K562 (cell line): ENCODE measurements around the gene PIP5K1B. TPM values are rescaled to one million over a fixed set of nuclear protein-coding genes. Genes with fewer than 3 reads are reported as not detected.
A peak's percentile ranks its signal among the peaks of the same experiment; 100 is the strongest.

Experiments
- CHD7 ChIP-seq: fragments of 200-600 bp; sonication (generic); IDR thresholded peaks from one replicate; pipeline ENCODE4 v1.6.1; 2012; ENCODE audit warnings: mild to moderate bottlenecking, low read depth, low read length, inconsistent platforms
- MED1 ChIP-seq: sonication (generic); formaldehyde crosslinking; IDR thresholded peaks from 2 replicates; pipeline ENCODE4 v1.8.1; 2023; ENCODE audit warnings: missing genetic modification reagents, borderline replicate concordance
- MITF ChIP-seq: IDR thresholded peaks from 2 replicates; pipeline ENCODE4 v1.6.1; 2014; ENCODE audit warnings: antibody characterized with exemption
- NFE2 ChIP-seq: IDR thresholded peaks from 2 replicates; pipeline ENCODE4 v1.6.1; 2014; ENCODE audit warnings: antibody characterized with exemption, low read depth
- SMARCC2 ChIP-seq: fragments of 450-650 bp; IDR thresholded peaks from 2 replicates; pipeline ENCODE4 v1.6.1; 2017; ENCODE audit warnings: antibody characterized with exemption, moderate library complexity, mild to moderate bottlenecking, low read depth
- ZBTB11 ChIP-seq, 3 experiments: fragments of 200-800 bp in 1 of 3; fragments of 250-450 bp in 1 of 3; fragments of 450-650 bp in 1 of 3; sonication (Bioruptor Pico) in 1 of 3; sonication (Bioruptor generic) in 1 of 3; formaldehyde crosslinking in 1 of 3; IDR thresholded peaks; 2 replicates each; pipeline versions ENCODE4 v1.6.1 to v1.8.0; 2016 to 2022; ENCODE audit warnings: mild to moderate bottlenecking in 2 of 3, missing genetic modification characterization in 2 of 3, missing compliant biosample characterization in 1 of 3, moderate library complexity in 1 of 3
- ZNF263 ChIP-seq: sonication (generic); formaldehyde crosslinking; IDR thresholded peaks from 2 replicates; pipeline ENCODE4 v1.8.0; 2022; ENCODE audit warnings: mild to moderate bottlenecking, missing genetic modification reagents, borderline replicate concordance
- ZNF589 ChIP-seq: fragments of 200-800 bp; sonication (Bioruptor generic); IDR thresholded peaks from 2 replicates; pipeline ENCODE4 v1.6.1; 2016; ENCODE audit warnings: low read depth, missing genetic modification characterization, missing compliant biosample characterization
- polyA plus RNA-seq, 8 experiments: library from polyadenylated mRNA; depleted of rRNA in 4 of 8; stranded (reverse) in 5 of 8; unstranded in 3 of 8; fragments of >200 nt; fragmentation: Nextera tagmentation in 2 of 8; fragmentation: Illumina TruSeq in 1 of 8; extraction: Ambion mirVana in 2 of 8; extraction: Trizol in 1 of 8; gene quantifications; 2 replicates each; pipeline versions ENCODE4 v1.2.1 to v1.2.3, GENCODE V29; 2011 to 2014; ENCODE audit warnings: inconsistent platforms in 1 of 8, missing spikeins in 1 of 8
- total RNA-seq, 7 experiments: library from RNA; depleted of rRNA in 6 of 7; stranded (reverse); fragments of >200 nt in 6 of 7; fragmentation: Illumina TruSeq in 2 of 7; extraction: Trizol in 2 of 7; gene quantifications; 2 replicates each; pipeline versions ENCODE4 v1.2.1 to v1.2.3, GENCODE V29; 2011 to 2021; ENCODE audit warnings: low replicate concordance in 1 of 7

The PIP5K1B gene
- total and polyA plus RNA-seq, 9 of the 15 experiments (the other 6 are each of a cell fraction or from before 2014, with no cell fraction given) = 3.1 to 12.9 (median 7.4) TPM

- TF ChIP-seq MED1 (CRISPR knock-in tag) (no peak), SMARCC2 (0 out of 2 replicates have a peak, but pooled peaks have one; percentile 32), ZNF589 (CRISPR knock-in tag) (no peak), CHD7 (no peak), MITF (no peak), ZBTB11 (CRISPR knock-in tag; IDR thresholded peaks at IDR 0.05) (no peak), ZNF263 (CRISPR knock-in tag) (no peak), NFE2 (peak; percentile 68)
These were observed 72.2 kb downstream of the PIP5K1B start (continued) for GRCh38 chr9:68777070-68777763.
